Neutrophil (primary cell): ENCODE measurements around the gene MN1.
"Not testable (repeated sequence)": the region's sequence is repeated elsewhere in the genome, so short reads cannot be mapped to it uniquely, and the experiment has no call there.

ENCODE experiments used
- H3K27ac ChIP-seq: fragments of 200-600 bp; sonication (generic); 2 replicates; pipeline ENCODE4 v1.5.1; 2016; ENCODE audit warnings: mild to moderate bottlenecking, moderate library complexity
- H3K27me3 ChIP-seq: fragments of 200-600 bp; sonication (generic); 2 replicates; pipeline ENCODE4 v1.6.0; 2016; ENCODE audit warnings: mild to moderate bottlenecking
- H3K36me3 ChIP-seq: fragments of 200-600 bp; sonication (generic); 2 replicates; pipeline ENCODE4 v1.5.1; 2017
- H3K4me1 ChIP-seq, 2 experiments: fragments of 200-600 bp in 1 of 2; sonication (generic) in 1 of 2; 1 replicate in 1 of 2; 2 replicates in 1 of 2; pipeline versions ENCODE4 v1.5.1 to v1.6.1; 2013 to 2016; ENCODE audit warnings: low read depth in 1 of 2, low read length in 1 of 2, mild to moderate bottlenecking in 1 of 2, moderate library complexity in 1 of 2; ENCODE audit not compliant: control insufficient read depth in 1 of 2, insufficient read depth in 1 of 2
- H3K4me3 ChIP-seq, 2 experiments: fragments of 200-600 bp in 1 of 2; sonication (generic) in 1 of 2; 1 replicate in 1 of 2; 2 replicates in 1 of 2; pipeline ENCODE4 v1.5.1; 2013 to 2016; ENCODE audit warnings: low read depth in 1 of 2, low read length in 1 of 2, mild to moderate bottlenecking in 1 of 2, moderate library complexity in 1 of 2
- H3K9me3 ChIP-seq: fragments of 200-600 bp; sonication (generic); 2 replicates; pipeline ENCODE4 v1.5.1; 2016
- TF ChIP-seq, protein P1 (sequence below): fragments of 200-600 bp; sonication (generic); IDR thresholded peaks from 2 replicates; pipeline ENCODE4 v1.5.1; 2016; ENCODE audit warnings: antibody characterized with exemption

MN1 gene

DNA sequence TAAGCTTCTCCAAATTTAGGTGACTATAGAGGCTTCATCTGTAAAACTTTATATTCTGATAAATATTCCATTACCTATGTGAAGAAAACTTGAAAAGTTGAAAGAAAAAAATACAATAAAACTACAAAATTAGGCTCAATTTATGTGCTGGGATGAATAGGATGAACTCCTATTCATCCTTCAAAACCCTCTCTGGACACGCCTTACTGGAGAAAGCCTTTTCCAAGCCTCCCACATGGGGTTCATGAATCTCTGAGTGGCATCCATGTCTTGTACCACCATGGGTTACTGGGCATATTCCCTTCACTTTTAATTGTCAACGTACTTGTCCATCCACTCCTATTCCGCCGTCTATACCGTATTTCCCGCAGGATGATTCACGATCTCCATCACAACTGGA, 55.7 kb downstream of the MN1 start:
- Histone ChIP-seq H3K9me3 (no peaks in the 10 kb centered on the region), H3K4me3 (no peak overlapping the region), H3K27me3 (peaks cover 25% of the 10 kb centered on the region), H3K4me1 (no peaks in the 10 kb centered on the region), H3K27ac (no peak overlapping the region), H3K36me3 (no peaks in the 10 kb centered on the region)
- TF ChIP-seq, protein P1, sequence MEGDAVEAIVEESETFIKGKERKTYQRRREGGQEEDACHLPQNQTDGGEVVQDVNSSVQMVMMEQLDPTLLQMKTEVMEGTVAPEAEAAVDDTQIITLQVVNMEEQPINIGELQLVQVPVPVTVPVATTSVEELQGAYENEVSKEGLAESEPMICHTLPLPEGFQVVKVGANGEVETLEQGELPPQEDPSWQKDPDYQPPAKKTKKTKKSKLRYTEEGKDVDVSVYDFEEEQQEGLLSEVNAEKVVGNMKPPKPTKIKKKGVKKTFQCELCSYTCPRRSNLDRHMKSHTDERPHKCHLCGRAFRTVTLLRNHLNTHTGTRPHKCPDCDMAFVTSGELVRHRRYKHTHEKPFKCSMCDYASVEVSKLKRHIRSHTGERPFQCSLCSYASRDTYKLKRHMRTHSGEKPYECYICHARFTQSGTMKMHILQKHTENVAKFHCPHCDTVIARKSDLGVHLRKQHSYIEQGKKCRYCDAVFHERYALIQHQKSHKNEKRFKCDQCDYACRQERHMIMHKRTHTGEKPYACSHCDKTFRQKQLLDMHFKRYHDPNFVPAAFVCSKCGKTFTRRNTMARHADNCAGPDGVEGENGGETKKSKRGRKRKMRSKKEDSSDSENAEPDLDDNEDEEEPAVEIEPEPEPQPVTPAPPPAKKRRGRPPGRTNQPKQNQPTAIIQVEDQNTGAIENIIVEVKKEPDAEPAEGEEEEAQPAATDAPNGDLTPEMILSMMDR = no peak

DNA sequence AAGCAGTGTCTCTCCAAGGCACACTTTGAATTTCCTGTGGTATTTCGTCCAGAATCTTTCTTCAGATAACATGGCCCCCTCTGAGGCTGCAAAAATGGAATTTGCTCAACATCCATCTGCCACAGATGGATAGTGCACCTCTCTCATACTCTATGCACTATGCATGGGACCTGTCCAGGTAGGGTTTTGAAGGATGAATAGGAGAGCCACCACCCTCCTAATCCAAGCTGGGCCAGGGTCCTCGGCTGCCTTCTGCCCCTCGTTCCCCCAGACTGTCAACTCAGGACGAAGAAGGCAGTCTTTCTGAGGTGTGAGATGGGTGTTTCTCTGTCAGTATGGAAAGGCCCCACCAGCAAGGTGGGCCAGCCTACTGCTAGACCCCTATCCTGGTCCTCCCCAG, 56.4 kb downstream of the MN1 start:
- no peaks in the 10 kb centered on the region for H3K36me3 ChIP-seq
- no peak overlapping the region for H3K27ac ChIP-seq
- TF ChIP-seq, protein P1 = no peak

GRCh38 chr22:27744078-27744477, 57.5 kb downstream of the MN1 start:
- H3K27ac ChIP-seq, H3K36me3 ChIP-seq, H3K9me3 ChIP-seq, H3K4me3 ChIP-seq, H3K4me1 ChIP-seq: not testable (repeated sequence)
- H3K27me3 ChIP-seq = peaks cover 14% of the 10 kb centered on the region

More for the DNA sequence above, 56.4 kb downstream of the MN1 start:
- H3K9me3 ChIP-seq = no peaks in the 10 kb centered on the region
- no peak overlapping the region for H3K4me3 ChIP-seq
- H3K27me3 ChIP-seq = peaks cover 24% of the 10 kb centered on the region
- no peaks in the 10 kb centered on the region for H3K4me1 ChIP-seq

DNA sequence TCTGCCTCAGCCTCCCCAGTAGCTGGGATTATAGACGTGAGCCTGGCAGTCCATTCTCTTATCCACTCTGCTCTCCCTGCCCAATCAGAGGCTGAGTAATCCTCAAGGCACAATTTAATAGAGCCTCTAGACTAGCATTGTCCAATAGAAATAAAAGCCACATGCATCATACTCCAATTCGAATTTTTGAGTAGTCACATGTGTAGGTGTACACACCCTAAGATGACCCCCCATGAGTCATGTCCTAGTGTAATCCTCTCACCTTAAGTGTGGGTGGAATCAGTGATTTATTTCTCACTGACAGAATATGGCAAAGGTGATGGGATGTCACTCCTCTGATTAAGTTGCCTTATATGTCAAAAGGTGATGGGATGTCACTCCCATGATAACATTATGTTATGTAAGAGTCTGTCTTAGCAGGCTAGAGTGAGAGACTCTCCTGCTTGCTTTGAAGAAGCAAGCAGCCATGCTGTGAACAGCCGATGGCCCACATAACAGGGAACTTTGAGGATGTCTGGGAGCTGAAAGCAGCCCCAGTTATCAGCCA, 61.3 kb downstream of the MN1 start:
- TF ChIP-seq, protein P1 = no peak
- Histone ChIP-seq H3K9me3 (no peaks in the 10 kb centered on the region), H3K36me3 (no peaks in the 10 kb centered on the region), H3K27ac (no peak overlapping the region), H3K4me3 (no peak overlapping the region), H3K27me3 (no peaks in the 10 kb centered on the region), H3K4me1 (no peaks in the 10 kb centered on the region)

DNA sequence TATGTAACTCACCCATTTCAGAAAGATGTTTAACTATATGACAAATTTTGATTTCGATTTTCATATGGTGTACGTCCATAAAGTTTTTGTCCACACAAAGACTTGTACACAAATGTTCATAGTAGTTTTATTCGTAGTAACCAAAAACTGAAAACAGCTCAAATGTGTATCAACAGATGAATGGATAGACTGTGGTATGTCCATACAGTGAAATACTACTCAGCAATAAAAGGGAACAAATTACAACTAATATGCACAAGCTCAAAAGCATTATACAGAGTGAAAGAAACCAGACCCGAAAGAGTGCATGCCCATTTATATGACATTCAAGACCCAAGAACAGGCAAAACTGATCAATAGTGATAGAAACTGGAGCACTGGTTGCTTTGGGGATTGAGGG, 64.0 kb downstream of the MN1 start:
- Histone ChIP-seq H3K27me3 (no peaks in the 10 kb centered on the region), H3K4me1 (no peaks in the 10 kb centered on the region), H3K9me3 (no peaks in the 10 kb centered on the region), H3K27ac (no peak overlapping the region), H3K4me3 (no peak overlapping the region), H3K36me3 (no peaks in the 10 kb centered on the region)
- TF ChIP-seq, protein P1 = no peak

DNA sequence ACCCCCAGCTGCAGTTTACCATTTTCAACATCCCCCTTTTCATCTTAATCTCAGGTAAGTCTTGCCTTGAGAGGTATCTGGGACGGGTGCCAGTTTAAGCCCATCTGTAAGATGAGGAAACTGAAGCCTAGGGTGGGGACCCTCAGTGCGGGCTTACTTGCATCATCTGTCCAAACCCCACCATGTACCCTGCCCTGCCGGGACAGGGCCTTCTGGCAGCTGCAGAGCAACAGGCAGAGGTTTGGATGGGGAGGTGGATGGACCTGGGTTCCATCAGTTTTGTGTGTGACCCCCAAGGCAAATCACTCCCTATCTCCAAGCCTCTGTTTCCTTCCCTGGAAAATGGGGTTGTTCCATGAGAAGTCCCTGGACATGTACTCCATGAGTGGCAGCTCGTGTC, 67.5 kb downstream of the MN1 start:
- Histone ChIP-seq H3K36me3 (no peaks in the 10 kb centered on the region), H3K4me1 (no peaks in the 10 kb centered on the region), H3K27ac (no peak overlapping the region), H3K9me3 (no peaks in the 10 kb centered on the region), H3K4me3 (no peak overlapping the region), H3K27me3 (no peaks in the 10 kb centered on the region)
- TF ChIP-seq, protein P1 = no peak
